ENCODE results near the gene RHOF. TPM values are rescaled to one million over a fixed set of nuclear protein-coding genes. Genes with fewer than 3 reads are reported as not detected.

Gene RHOF
- total RNA-seq, 2 donors from 2014 or later: 9.5 to 23.5 TPM

DNA sequence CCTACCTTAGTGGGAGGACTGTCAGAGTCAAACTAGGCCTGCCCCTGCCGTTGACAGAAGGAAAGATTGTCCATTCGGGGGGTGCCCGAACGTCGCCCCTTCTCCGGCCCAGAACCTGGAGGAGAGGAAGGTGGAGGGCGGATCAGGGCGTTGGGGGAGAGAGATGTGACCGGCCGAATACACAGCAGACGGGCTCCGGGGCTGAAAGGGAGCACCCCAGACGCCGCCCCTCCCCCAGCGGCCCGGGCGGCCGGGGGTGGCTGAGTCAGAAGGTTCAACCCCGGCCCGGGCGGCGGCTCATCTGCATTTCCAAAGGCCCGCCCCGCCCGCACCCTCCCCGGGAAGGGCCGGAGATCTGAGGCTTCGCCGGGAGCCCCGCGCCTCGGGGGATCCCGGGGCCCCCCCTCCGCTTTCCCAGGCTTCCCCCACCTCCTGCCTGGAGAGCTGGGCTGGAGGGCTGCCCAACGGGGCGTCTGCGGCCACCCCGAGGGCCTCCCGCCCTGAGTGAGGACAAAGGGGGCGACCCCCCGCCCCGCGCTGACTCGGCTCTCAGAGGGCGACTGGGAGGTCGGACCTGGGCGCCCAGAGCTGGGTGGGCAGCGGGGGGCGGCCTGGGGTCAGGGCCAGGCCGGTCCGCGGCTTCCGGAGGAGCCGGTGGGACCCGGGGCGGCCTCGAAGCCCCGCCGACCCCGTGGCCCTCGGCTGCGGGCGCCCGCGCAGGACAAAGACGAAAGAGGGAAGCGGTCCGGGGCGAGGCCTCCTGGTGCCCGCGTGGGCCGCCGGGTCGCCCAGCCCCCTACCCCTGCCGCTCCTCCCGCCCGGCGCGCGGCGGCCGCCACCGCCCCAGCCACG, 6.6 kb upstream of the RHOF start:
- TF ChIP-seq, protein P1, sequence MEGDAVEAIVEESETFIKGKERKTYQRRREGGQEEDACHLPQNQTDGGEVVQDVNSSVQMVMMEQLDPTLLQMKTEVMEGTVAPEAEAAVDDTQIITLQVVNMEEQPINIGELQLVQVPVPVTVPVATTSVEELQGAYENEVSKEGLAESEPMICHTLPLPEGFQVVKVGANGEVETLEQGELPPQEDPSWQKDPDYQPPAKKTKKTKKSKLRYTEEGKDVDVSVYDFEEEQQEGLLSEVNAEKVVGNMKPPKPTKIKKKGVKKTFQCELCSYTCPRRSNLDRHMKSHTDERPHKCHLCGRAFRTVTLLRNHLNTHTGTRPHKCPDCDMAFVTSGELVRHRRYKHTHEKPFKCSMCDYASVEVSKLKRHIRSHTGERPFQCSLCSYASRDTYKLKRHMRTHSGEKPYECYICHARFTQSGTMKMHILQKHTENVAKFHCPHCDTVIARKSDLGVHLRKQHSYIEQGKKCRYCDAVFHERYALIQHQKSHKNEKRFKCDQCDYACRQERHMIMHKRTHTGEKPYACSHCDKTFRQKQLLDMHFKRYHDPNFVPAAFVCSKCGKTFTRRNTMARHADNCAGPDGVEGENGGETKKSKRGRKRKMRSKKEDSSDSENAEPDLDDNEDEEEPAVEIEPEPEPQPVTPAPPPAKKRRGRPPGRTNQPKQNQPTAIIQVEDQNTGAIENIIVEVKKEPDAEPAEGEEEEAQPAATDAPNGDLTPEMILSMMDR (IDR thresholded peaks at IDR 0.05): peak in 2 of 4 experiments; percentile 3
- peak; percentile 75 for TF ChIP-seq POLR2AphosphoS5 (IDR thresholded peaks at IDR 0.05)
- peak; percentile 56 for TF ChIP-seq POLR2A (IDR thresholded peaks at IDR 0.05)
- Histone ChIP-seq H3K36me3 (no peaks in the 10 kb centered on the region), H3K27ac (peak overlapping the region; percentile 98 to 100), H3K9me3 (no peaks in the 10 kb centered on the region), H3K4me1 (replicated peaks) (peaks cover 34% of the 10 kb centered on the region), H3K4me3 (peak overlapping the region; percentile 59 to 84), H3K27me3 (replicated peaks; ENCODE audit: insufficient read depth) (no peaks in the 10 kb centered on the region)
- DNase-seq (ENCODE audit: low spot score): peak; percentile 87
- intact Hi-C loops (cut with DNase I): loop anchor here (2.0 to 10.0 kb wide), 2 partner anchors 89 to 215 kb away; partner anchors contain the start of genes KDM2B and PSMD9
- WGBS: under 1% methylated on average over 67 of the region's 84 CpGs

DNA sequence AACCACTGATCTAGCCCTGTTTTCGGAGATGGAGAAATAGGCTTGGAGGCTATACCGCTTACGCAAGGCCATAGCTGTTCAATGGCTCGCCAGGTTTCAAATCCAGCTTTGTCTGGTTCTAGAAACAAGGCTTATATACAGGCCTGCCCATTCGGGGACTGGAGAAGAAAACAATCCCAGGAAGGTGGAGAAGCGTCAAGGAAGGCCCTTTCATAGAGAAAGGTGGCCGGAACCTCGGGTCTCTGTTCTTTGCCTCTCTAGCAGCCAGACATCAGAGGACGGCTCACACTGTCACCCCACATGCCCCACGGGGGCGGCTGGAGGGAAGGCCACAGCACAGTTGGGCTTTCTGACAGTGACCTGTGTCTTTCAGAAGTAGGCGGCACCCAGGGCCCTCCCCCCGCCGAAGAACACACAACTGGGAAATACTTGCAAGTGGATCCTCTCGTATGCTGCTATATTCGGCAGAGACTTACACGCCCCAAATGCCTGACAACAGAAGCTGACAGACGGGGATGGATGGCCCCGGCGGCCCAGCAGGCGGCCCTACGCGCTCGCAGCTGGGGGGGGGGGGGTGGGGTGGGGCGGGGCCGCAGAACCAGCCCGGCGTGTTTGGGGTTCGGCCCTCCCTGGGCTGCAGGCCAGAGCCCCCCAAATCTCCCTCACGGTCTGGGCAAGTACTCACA, 5.8 kb upstream of the RHOF start:
- peaks cover 42% of the 10 kb centered on the region for H3K4me1 ChIP-seq (replicated peaks)
- peak overlapping the region; percentile 98 to 100 for H3K27ac ChIP-seq

DNA sequence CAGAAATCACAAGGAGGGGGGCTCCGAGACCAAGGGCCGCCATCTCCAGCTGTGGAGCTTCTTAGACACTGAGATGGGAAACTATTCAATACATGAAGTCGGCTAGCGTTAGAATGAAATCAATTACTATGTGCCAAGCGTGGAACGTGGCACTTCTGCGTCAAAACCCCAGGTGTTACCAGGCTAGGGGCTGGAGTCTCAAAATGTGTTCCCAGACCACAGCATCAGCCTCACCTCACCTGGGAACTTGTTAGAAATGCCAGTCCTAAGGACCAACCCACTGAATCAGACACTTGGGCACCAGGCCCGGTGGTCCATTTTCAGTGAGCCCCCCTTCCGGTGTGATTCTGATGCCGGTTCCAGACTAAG, 5.3 kb upstream of the RHOF start:
- no peak for DNase-seq (ENCODE audit: low spot score)
- intact Hi-C loops (cut with DNase I): loop anchor here (2.0 kb wide), 1 partner anchor 90 kb away; the partner anchor contains the start of gene PSMD9
- H3K27me3 ChIP-seq (replicated peaks; ENCODE audit: insufficient read depth): no peaks in the 10 kb centered on the region
- H3K4me3 ChIP-seq: peak overlapping the region; percentile 59 to 84
- H3K4me1 ChIP-seq (replicated peaks): peaks cover 43% of the 10 kb centered on the region
- no peaks in the 10 kb centered on the region for H3K36me3 ChIP-seq
- H3K9me3 ChIP-seq: no peaks in the 10 kb centered on the region
- no peak for TF ChIP-seq POLR2AphosphoS5 (IDR thresholded peaks at IDR 0.05)
- TF ChIP-seq POLR2A (IDR thresholded peaks at IDR 0.05): no peak
- TF ChIP-seq, protein P1 (IDR thresholded peaks at IDR 0.05): no peak
- H3K27ac ChIP-seq: peak overlapping the region; percentile 98 to 100
- WGBS: 35% methylated on average over 10 of the region's 10 CpGs

More for the DNA sequence above, 5.8 kb upstream of the RHOF start:
- Histone ChIP-seq H3K9me3 (no peaks in the 10 kb centered on the region), H3K4me3 (peak overlapping the region; percentile 59 to 84), H3K36me3 (no peaks in the 10 kb centered on the region), H3K27me3 (replicated peaks; ENCODE audit: insufficient read depth) (no peaks in the 10 kb centered on the region)
- WGBS: 10% methylated on average over 26 of the region's 30 CpGs
- peak; percentile 84 for DNase-seq (ENCODE audit: low spot score)
- intact Hi-C loops (cut with DNase I): loop anchor here (2.0 kb wide), 1 partner anchor 90 kb away; the partner anchor contains the start of gene PSMD9
- peak; percentile 3 for TF ChIP-seq POLR2AphosphoS5 (IDR thresholded peaks at IDR 0.05)
- no peak for TF ChIP-seq POLR2A (IDR thresholded peaks at IDR 0.05)
- TF ChIP-seq, protein P1 (IDR thresholded peaks at IDR 0.05): peak in 2 of 4 experiments; percentile 15 to 36

DNA sequence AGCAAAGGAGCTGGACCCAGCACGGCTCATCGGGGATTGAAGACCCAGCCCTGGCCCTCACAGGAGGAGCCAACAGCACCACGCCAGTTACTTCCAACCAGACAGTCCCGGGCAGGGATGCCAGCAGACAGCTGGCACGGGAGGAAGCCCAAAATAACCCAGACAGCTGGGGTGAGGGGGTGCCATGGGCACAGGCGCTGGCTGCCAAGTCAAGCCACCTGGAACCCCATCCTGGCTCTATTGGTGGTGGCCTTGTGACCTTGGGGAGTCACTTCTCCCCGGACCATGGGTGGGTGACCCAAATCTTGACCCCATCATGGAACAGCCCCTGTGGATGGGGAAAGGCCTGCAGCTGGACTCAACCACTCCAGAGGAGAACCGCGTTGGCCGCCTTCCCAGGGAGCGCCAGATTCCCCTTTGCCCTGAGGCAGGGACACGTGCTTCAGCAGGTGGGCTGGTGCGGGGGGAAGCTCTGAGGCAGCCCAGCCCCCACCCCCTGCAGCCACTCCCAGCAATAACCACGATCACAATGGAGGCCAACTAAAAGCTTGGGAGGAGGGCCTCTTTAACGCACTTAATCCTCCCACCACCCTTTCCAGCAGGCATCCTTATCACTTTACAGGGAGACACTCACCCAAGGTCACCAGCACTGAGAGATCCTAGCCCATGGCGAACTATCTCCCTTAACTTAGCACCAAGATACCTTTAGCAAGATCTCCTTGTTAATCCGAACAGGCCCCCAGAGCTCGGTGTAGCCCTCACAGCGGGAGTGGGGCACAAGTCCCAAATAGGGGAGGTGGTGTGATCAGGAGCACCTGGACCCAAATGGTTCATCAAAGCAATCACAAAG, 4.7 kb upstream of the RHOF start:
- TF ChIP-seq POLR2AphosphoS5 (IDR thresholded peaks at IDR 0.05): no peak
- WGBS: 15% methylated on average over 18 of the region's 19 CpGs
- no peaks in the 10 kb centered on the region for H3K36me3 ChIP-seq
- peak overlapping the region in 1 of 2 donors; percentile 84 for H3K4me3 ChIP-seq
- no peaks in the 10 kb centered on the region for H3K9me3 ChIP-seq
- no peaks in the 10 kb centered on the region for H3K27me3 ChIP-seq (replicated peaks; ENCODE audit: insufficient read depth)
- H3K27ac ChIP-seq: peak overlapping the region; percentile 98 to 100
- peaks cover 43% of the 10 kb centered on the region for H3K4me1 ChIP-seq (replicated peaks)
- no peak for DNase-seq (ENCODE audit: low spot score)
- intact Hi-C loops (cut with DNase I): loop anchor here (2.0 kb wide), 1 partner anchor 91 kb away; the partner anchor contains the start of gene PSMD9

All from prostate gland (tissue), 2 donors.